ENCODE measurements around the gene MIS18BP1. TPM values are rescaled to one million over a fixed set of nuclear protein-coding genes. Genes with fewer than 3 reads are reported as not detected.

The MIS18BP1 gene
- total and polyA plus RNA-seq, 2 of the 4 experiments (the other 2 are of a cell fraction), result 10.6 to 18.6 TPM

DNA sequence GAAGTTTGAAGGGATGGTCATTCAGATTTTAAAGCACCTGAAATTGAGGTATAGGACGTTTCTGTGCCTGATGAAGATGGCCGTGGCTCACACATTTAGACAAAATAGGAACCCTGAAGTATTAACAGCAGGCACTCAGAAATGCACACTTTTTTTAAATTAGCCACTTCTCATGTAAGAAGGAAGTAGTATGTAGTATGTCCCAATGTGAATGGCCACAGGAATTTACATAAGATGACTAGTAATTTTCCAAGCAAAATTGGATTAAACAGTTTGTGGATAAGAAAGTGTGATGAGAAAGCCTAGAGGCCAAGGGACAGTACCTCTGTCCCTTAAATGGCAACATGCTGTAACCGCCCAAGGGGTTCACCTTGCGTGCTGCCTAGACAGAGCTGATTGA, 1.8 kb upstream of the MIS18BP1 start:
- Histone ChIP-seq H2AFZ (replicated peaks; ENCODE audit: low read length, poor library complexity) (no peak overlapping the region), H3K36me3 (ENCODE audit: control insufficient read depth, insufficient read depth, low read length) (no peaks in the 10 kb centered on the region), H3K4me1 (ENCODE audit: control insufficient read depth, insufficient read depth, low read length) (peaks cover 4% of the 10 kb centered on the region; the same call in 1 of the 2 replicates), H3K4ac (ENCODE audit: low read depth, low read length) (no peak overlapping the region), H2BK15ac (ENCODE audit: low read depth, low read length) (no peak overlapping the region), H2BK120ac (ENCODE audit: low read depth, low read length) (no peak overlapping the region), H3K4me2 (ENCODE audit: low read depth, low read length) (no peak overlapping the region), H3K9me1 (ENCODE audit: insufficient read depth, low read length) (no peaks in the 10 kb centered on the region; the same call in 1 of the 2 replicates), H4K5ac (ENCODE audit: low read depth, low read length) (no peak overlapping the region), H2BK20ac (ENCODE audit: low read depth, low read length) (no peak overlapping the region), H2AK9ac (replicated peaks; ENCODE audit: low read depth, low read length, poor library complexity) (no peak overlapping the region), H4K8ac (ENCODE audit: low read depth in 2 of 2, low read length in 2 of 2) (peak overlapping the region in 1 of 2 experiments; percentile 21; a peak in 1 of 4 replicates), H3K18ac (ENCODE audit: low read depth, low read length) (no peak overlapping the region), H2BK5ac (ENCODE audit: low read depth, low read length, poor library complexity, severe bottlenecking) (no peak overlapping the region), H3K9ac (ENCODE audit: low read depth, low read length) (no peak overlapping the region), H3K56ac (ENCODE audit: extremely low read depth, insufficient read depth, low read length) (no peak overlapping the region), H3K27ac (ENCODE audit: insufficient read depth, low read length) (no peak overlapping the region), H3K23ac (ENCODE audit: low read depth, low read length) (no peak overlapping the region), H3K79me1 (ENCODE audit: low read depth in 1 of 2, low read length in 2 of 2) (peaks cover 0 to 9% of the 10 kb centered on the region in 2 experiments; a peak in 2 of 4 replicates), H3K4me3 (ENCODE audit: insufficient read depth, low read depth, low read length) (no peak overlapping the region), H3K27me3 (ENCODE audit: control insufficient read depth, insufficient read depth, low read length) (no peaks in the 10 kb centered on the region), H2AK5ac (ENCODE audit: low read depth, low read length) (no peak overlapping the region), H4K20me1 (ENCODE audit: insufficient read depth, low read length) (peaks cover 3% of the 10 kb centered on the region; the same call in 1 of the 2 replicates), H3K14ac (replicated peaks; ENCODE audit: low read depth, low read length) (no peak overlapping the region), H4K91ac (ENCODE audit: insufficient read depth, low read depth, low read length) (no peak overlapping the region), H3K9me3 (ENCODE audit: control insufficient read depth, insufficient read depth, low read length) (no peaks in the 10 kb centered on the region; the same call in 1 of the 2 replicates)
- DNase-seq (no peak), ATAC-seq (ENCODE audit: low read depth) (no peak)
- in situ Hi-C loops (cut with MboI; ENCODE audit: low sequenced_read_pairs), result no loop called here
- POLR2A ChIA-PET (ENCODE audit: unreplicated experiment), result no interaction called here
- intact Hi-C loops (cut with micrococcal nuclease), result loop anchor here (5.0 kb wide), 2 partner anchors 342 to 357 kb away; a partner anchor contains a TSS
- dilution Hi-C loops (cut with HindIII; ENCODE audit: low sequenced_read_pairs, unreplicated experiment), result no loop called here
- BruUV-seq (replicated peaks), result no TSS peak
- no peak for TF ChIP-seq SMC3 (IDR thresholded peaks at IDR 0.05; ENCODE audit: low read depth, low read length)
- CTCF ChIA-PET, result no interaction called here
- no CpG with 5 or more reads among the region's 4 CpGs for WGBS, 2 experiments (ENCODE audit: extremely low coverage in 2 of 2, insufficient read length in 1 of 2)
